ENCODE measurements around the gene LCE6A. TPM values are rescaled to one million over a fixed set of nuclear protein-coding genes. Genes with fewer than 3 reads are reported as not detected.

LCE6A gene
- total RNA-seq, 1 donor from 2014 or later, result not detected

- Mint-ChIP-seq H3K4me3 (no peak overlapping the region), H3K9me3 (peaks cover 17% of the 10 kb centered on the region), H3K27me3 (ENCODE audit: low read depth) (no peaks in the 10 kb centered on the region), H3K36me3 (no peaks in the 10 kb centered on the region), H3K27ac (no peak overlapping the region), H3K4me1 (peaks cover 2% of the 10 kb centered on the region)
- TF ChIP-seq, protein P1, sequence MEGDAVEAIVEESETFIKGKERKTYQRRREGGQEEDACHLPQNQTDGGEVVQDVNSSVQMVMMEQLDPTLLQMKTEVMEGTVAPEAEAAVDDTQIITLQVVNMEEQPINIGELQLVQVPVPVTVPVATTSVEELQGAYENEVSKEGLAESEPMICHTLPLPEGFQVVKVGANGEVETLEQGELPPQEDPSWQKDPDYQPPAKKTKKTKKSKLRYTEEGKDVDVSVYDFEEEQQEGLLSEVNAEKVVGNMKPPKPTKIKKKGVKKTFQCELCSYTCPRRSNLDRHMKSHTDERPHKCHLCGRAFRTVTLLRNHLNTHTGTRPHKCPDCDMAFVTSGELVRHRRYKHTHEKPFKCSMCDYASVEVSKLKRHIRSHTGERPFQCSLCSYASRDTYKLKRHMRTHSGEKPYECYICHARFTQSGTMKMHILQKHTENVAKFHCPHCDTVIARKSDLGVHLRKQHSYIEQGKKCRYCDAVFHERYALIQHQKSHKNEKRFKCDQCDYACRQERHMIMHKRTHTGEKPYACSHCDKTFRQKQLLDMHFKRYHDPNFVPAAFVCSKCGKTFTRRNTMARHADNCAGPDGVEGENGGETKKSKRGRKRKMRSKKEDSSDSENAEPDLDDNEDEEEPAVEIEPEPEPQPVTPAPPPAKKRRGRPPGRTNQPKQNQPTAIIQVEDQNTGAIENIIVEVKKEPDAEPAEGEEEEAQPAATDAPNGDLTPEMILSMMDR (IDR thresholded peaks at IDR 0.05; ENCODE audit: unreplicated experiment), result no peak
- DNase-seq (ENCODE audit: low spot score in 2 of 2, unreplicated experiment in 2 of 2), result no peak
Measured at GRCh38 chr1:152873495-152873894, 30.8 kb downstream of the LCE6A start.

- Mint-ChIP-seq H3K27ac (no peak overlapping the region), H3K27me3 (ENCODE audit: low read depth) (no peaks in the 10 kb centered on the region), H3K4me3 (no peak overlapping the region), H3K36me3 (no peaks in the 10 kb centered on the region), H3K9me3 (peaks cover 35% of the 10 kb centered on the region), H3K4me1 (peaks cover 2% of the 10 kb centered on the region)
- TF ChIP-seq, protein P1 (IDR thresholded peaks at IDR 0.05; ENCODE audit: unreplicated experiment), result no peak
- no peak for DNase-seq (ENCODE audit: low spot score in 2 of 2, unreplicated experiment in 2 of 2)
Measured at GRCh38 chr1:152876827-152877226, 34.2 kb downstream of the LCE6A start.

GRCh38 chr1:152878042-152878441, 35.4 kb downstream of the LCE6A start, which contains the start of gene SMCP:
SMCP (plus strand) TSS chr1:152878322; CDS start chr1:152884423, 6,101 bp downstream.
- no peak within 1 kb of the TSS for H3K4me3 Mint-ChIP-seq
- no peaks in the 10 kb centered on the region for H3K36me3 Mint-ChIP-seq
- peaks cover 2% of the 10 kb centered on the region for H3K4me1 Mint-ChIP-seq
- peaks cover 39% of the 10 kb centered on the region for H3K9me3 Mint-ChIP-seq
- H3K27ac Mint-ChIP-seq, result no peak within 1 kb of the TSS
- no peak for DNase-seq (ENCODE audit: low spot score in 2 of 2, unreplicated experiment in 2 of 2)
- no peaks in the 10 kb centered on the region for H3K27me3 Mint-ChIP-seq (ENCODE audit: low read depth)
- TF ChIP-seq, protein P1 (IDR thresholded peaks at IDR 0.05; ENCODE audit: unreplicated experiment), result peak; percentile 16

DNA sequence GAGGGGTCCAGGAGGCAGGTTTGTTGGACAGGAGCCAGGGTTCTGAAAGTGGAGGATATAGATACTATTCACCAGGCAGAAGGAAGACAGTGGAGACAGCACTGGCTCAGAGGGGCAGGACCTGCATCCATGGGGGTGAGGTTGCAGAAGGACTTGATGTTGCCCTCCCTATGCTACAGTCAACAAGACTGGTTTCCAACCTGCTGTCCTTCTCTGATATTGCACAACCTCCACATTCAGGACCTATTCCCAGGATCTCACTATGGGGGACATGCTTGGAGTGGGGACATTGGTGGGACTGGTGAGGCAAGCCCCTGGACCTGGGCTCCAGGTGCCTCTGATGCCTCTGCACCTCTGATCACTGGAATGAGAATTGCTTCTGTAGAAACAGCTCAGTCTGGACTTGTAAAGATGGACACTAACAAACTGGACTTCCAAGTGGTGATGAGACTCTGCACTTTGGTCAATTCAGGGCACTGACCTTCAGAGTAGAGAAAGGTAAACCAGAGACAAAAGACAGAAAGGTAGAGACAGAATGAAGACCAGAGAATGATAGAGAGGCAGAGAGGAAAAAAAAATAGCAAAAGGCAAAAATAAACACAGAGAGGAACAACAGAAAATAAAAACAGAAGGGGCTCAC, 37.0 kb downstream of the LCE6A start:
- Mint-ChIP-seq H3K27ac (no peak overlapping the region), H3K27me3 (ENCODE audit: low read depth) (no peaks in the 10 kb centered on the region), H3K4me1 (no peaks in the 10 kb centered on the region), H3K9me3 (peaks cover 48% of the 10 kb centered on the region), H3K4me3 (no peak overlapping the region), H3K36me3 (no peaks in the 10 kb centered on the region)
- DNase-seq (ENCODE audit: low spot score in 2 of 2, unreplicated experiment in 2 of 2), result no peak
- TF ChIP-seq, protein P1 (IDR thresholded peaks at IDR 0.05; ENCODE audit: unreplicated experiment), result no peak

GRCh38 chr1:152880316-152880715, 37.7 kb downstream of the LCE6A start:
- Mint-ChIP-seq H3K9me3 (peaks cover 50% of the 10 kb centered on the region), H3K4me1 (no peaks in the 10 kb centered on the region), H3K4me3 (no peak overlapping the region), H3K36me3 (no peaks in the 10 kb centered on the region), H3K27ac (no peak overlapping the region), H3K27me3 (ENCODE audit: low read depth) (no peaks in the 10 kb centered on the region)
- DNase-seq (ENCODE audit: low spot score in 2 of 2, unreplicated experiment in 2 of 2), result no peak
- TF ChIP-seq, protein P1 (IDR thresholded peaks at IDR 0.05; ENCODE audit: unreplicated experiment), result no peak
